NCI-H1105 treated with DMSO at 0.1 percent for 48 hours (cell line): Measurements from ENCODE around the gene CDA.

Source experiments
- DNase-seq: peaks from one replicate; lab custom pipeline; 2025; lab: John Stamatoyannopoulos, UW

CDA gene

DNA sequence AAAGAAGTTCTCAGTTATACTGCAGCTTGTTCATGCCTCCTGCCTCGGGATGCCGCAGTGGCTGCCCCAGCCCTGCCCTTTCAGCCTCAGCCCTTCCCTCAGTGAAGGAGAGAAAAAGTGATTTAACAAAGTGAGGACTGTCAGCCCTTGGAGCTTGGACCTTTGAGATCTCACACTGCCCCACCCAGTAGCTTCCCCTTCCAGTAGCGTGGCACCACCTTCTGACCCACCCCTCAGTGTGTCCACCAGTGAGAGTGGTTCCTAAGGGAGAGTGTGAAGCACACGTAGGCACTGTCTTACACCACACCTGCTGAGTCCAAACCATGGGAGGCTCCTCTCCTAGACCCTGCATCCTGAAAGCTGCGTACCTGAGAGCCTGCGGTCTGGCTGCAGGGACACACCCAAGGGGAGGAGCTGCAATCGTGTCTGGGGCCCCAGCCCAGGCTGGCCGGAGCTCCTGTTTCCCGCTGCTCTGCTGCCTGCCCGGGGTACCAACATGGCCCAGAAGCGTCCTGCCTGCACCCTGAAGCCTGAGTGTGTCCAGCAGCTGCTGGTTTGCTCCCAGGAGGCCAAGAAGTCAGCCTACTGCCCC lies at the start of gene CDA:
TSS of gene CDA (plus strand) at position 464 of the 592 bp plus-strand sequence. CDS start at position 497, 33 bp downstream.
- peak; percentile 2 for DNase-seq

GRCh38 chr1:20540281-20540680 lies 48.6 kb upstream of the CDA start:
- no peak for DNase-seq

GRCh38 chr1:20546637-20547036 lies 42.3 kb upstream of the CDA start:
- DNase-seq: no peak

DNA sequence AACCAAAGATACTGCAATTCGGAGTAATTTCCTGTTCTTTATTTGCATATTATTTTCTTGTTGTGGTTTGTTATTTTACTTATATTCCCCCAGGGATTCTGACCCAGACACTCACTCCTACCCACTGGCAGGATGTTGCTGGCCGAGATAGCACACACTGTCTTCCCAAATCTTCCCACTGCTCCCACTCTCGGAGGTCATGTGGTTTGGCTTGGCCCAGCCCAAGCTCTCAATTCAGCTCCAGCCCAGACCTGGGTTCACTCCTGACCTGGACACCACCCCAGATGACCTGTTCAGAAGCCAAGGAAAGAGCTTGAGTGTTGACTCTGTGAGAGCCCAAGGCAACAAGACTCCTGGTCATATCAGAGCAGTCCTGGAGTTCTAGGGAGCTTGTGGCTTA lies 37.7 kb upstream of the CDA start:
- no peak for DNase-seq

GRCh38 chr1:20551945-20552727 lies 36.8 kb upstream of the CDA start, which contains the start of gene FAM43B:
Gene FAM43B, plus strand, starts transcription at chr1:20552573. Its CDS starts 401 bp downstream, at chr1:20552974.
- peak; percentile 44 for DNase-seq

DNA sequence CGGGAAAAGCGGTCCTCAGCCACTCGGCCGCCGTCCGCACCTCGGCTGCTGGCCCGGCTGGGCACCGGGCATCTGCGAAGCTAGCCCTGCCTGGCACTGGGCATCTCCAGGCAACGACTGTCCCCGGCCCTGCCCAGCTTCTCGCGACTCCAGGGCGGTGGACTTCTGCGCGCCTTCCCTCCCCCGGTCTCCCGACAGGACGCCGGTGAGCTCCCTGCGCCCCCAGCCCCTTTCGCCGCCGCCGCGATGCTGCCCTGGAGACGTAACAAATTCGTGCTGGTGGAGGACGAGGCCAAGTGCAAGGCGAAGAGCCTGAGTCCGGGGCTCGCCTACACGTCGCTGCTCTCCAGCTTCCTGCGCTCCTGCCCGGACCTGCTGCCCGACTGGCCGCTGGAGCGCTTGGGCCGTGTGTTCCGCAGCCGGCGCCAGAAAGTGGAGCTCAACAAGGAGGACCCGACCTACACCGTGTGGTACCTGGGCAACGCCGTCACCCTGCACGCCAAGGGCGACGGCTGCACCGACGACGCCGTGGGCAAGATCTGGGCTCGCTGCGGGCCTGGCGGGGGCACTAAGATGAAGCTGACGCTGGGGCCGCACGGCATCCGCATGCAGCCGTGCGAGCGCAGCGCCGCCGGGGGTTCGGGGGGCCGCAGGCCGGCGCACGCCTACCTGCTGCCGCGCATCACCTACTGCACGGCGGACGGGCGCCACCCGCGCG lies 36.0 kb upstream of the CDA start:
- peak; percentile 27 for DNase-seq

GRCh38 chr1:20555025-20555757 lies 33.7 kb upstream of the CDA start:
- no peak for DNase-seq

GRCh38 chr1:20555758-20556120 lies 33.2 kb upstream of the CDA start:
- DNase-seq: no peak

- no peak for DNase-seq
Observed at GRCh38 chr1:20558191-20558590, 30.7 kb upstream of the CDA start.

- no peak for DNase-seq
Observed at GRCh38 chr1:20560966-20561365, 27.9 kb upstream of the CDA start.

DNA sequence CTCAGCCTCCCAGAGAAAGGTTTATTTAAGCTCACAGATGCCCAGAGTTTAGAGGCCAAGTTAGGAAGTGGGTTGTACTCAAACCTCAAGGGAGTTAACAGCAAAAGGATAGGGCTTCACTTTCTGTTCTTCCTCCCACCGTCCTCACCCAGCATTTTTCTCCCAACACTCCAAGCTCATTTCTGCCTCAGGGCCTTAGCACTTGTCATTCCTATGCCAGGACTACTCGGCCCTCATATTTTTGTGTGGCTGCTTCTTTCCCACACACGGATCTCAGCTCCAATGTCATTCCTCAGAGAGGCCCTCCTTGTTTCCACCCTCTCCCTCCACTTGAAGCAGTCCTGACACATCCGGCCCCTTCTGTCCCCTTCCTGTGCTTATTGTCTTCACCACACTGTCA lies 23.7 kb upstream of the CDA start:
- DNase-seq: no peak

DNA sequence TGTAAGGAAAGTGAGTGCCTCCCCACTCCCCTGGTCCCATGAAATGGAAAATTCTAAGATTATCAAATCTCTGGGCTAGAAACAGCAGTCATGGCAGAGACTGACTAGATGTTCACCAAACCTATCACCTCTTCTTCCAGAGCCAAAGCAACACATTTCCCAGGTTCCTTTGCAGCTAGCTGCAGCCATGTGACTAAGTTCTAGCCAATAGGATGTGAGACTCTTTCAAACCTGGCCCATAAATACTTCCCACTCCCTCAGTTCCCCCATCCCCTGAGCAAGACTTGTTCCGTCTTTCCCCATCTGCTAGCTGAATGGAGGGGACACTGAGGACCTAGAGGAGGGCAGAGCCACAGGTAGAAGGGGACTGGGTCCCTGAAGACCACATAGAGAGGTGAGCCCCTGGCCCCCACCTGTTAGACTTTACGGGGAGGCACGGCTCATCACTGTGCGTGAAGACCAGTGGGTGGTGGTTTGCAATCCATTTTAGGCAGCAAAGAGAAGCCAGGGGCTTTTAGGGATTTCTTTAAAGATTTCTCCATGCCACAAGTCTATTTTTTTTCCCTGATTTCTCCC lies 19.3 kb upstream of the CDA start:
- no peak for DNase-seq

GRCh38 chr1:20571427-20571826 lies 17.5 kb upstream of the CDA start:
- no peak for DNase-seq

GRCh38 chr1:20573987-20574386 lies 14.9 kb upstream of the CDA start:
- no peak for DNase-seq

GRCh38 chr1:20574686-20575540 lies 14.0 kb upstream of the CDA start:
- peak; percentile 22 for DNase-seq

DNA sequence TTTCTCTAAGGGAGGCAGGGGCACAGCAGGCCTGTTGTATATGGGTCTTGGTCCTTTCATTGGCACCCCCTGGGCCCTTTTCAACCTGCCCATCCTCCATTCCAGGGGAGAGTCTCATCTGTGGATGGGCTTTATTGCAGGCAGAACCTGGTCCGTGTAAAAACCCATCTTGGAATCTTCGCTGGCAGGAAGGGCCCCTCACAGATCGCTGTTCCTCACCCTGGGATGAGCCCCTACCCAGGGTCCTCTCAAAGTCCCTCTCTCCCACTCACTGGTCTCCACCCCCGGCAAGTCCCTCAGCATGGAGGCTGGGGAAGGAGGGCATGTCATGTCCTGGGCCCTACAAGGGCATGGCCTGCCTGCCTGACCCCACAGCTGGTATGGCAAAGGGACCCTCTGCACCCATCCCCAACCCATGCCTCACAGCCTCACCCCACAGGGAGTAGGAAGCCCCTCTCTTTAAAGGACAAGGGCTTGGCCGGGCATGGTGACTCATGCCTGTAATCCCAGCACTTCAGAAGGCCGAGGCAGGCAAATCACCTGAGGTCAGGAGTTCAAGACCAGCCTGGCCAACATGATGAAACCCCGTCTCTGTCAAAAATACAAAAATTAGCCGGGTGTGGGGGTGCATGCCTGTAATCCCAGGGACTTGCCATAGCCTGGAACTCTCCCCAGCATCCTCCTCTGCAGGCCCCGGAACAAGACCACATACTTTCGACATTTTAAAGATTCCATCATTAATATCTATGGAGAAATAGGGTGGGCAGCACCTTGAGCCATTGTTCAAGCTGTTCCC lies 13.2 kb upstream of the CDA start:
- no peak for DNase-seq

GRCh38 chr1:20578062-20578461 lies 10.8 kb upstream of the CDA start:
- no peak for DNase-seq

DNA sequence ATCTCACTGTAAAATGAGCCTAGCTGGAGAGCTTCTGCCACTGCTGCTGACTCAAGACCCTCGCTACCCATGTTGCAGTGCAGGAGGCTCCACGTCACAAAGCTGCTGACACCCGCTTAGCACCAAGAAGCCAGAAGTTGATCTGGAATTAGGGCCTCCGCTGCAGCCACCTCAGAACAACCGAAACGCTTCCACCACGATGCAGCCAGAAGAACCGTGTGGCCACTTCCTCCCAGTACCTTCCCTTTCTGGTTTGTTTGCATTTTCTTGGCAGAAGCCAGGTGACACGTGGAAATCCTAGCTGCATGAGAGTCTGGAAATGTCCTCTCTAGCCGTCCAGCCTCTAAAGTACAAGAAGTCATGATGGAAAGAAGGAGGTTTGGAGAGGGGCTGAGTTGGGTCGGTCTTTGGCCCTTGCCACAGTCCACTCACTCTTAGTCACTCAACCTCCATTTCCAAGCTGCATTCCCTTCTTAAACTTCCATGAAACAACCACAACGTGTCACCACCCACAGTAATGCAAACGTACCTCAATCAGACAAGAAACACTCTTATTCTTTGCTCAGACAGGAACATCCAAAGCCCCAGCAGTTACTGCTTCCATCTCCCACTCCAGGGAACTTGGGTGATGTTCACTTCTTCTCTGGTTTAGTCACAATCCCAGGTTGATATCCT lies 10.0 kb upstream of the CDA start:
- DNase-seq: no peak

DNA sequence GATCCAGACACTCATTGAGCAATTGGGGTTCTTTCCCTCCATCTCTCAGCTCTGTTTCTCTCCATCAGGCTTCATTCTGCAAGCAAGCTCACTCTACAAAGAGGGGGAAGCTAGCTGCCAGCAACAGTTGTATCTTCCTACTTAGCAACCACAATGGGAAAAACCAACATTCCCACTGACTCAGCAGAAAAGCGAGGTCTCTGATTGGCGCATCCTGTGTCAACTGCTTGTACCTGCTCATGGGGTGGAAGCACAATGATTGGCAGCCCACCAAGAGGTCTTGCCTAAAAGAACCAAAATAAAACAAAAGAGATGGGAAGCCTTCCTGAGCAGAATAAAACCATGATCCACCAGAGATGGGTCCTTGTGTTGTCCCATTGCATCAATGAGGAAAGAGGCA lies 4.0 kb upstream of the CDA start:
- DNase-seq: no peak
